K562 (cell line): ENCODE results near the gene UBXN4.
"Not testable (repeated sequence)": the region's sequence is repeated elsewhere in the genome, so short reads cannot be mapped to it uniquely, and the experiment has no call there.

Experiments used
- EP300 ChIP-seq: IDR thresholded peaks from 2 replicates; pipeline ENCODE4 v1.6.1; 2012; ENCODE audit warnings: low read length, improper control_type of control experiment
- HDAC1 ChIP-seq, 2 experiments: fragments of 450-650 bp; IDR thresholded peaks; 2 replicates each; pipeline ENCODE4 v1.6.1; 2016 to 2017; ENCODE audit warnings: inconsistent platforms in 1 of 2, mild to moderate bottlenecking in 1 of 2, moderate library complexity in 1 of 2
- POLR2G ChIP-seq: fragments of 200-400 bp; formaldehyde crosslinking; IDR thresholded peaks from 2 replicates; pipeline ENCODE4 v1.6.1; 2017; ENCODE audit warnings: low read depth, mild to moderate bottlenecking, antibody characterized with exemption, low read length, moderate library complexity
- RBM14 ChIP-seq: fragments of 200-400 bp; formaldehyde crosslinking; IDR thresholded peaks from 2 replicates; pipeline ENCODE4 v1.6.1; 2018; ENCODE audit warnings: low read depth, mild to moderate bottlenecking, low read length, moderate library complexity, borderline replicate concordance; ENCODE audit not compliant: insufficient read depth
- RFX7 ChIP-seq: fragments of 250-450 bp; sonication (Bioruptor Pico); IDR thresholded peaks from 2 replicates; pipeline ENCODE4 v1.5.1; 2021; ENCODE audit warnings: mild to moderate bottlenecking
- TAF1 ChIP-seq: IDR thresholded peaks from 2 replicates; pipeline ENCODE4 v1.6.1; 2011; ENCODE audit warnings: mild to moderate bottlenecking, low read length, moderate library complexity; ENCODE audit not compliant: insufficient read depth, control insufficient read depth, severe bottlenecking; ENCODE audit errors: extremely low read depth
- TCF7 ChIP-seq: sonication (generic); IDR thresholded peaks from 2 replicates; pipeline ENCODE4 v1.6.1; 2016; ENCODE audit warnings: antibody characterized with exemption, borderline replicate concordance
- ZBTB1 ChIP-seq: sonication (generic); formaldehyde crosslinking; IDR thresholded peaks from 2 replicates; pipeline ENCODE4 v1.8.1; 2023; ENCODE audit warnings: missing genetic modification reagents, low read depth, mild to moderate bottlenecking, borderline replicate concordance
- ZSCAN32 ChIP-seq: fragments of 450-650 bp; formaldehyde crosslinking; IDR thresholded peaks from 2 replicates; pipeline ENCODE4 v1.4.0; 2020; ENCODE audit warnings: mild to moderate bottlenecking, moderate library complexity
- TF ChIP-seq, protein P1 (sequence below), 3 experiments: IDR thresholded peaks in 2 of 3; conservative IDR thresholded peaks in 1 of 3; 2 replicates each; pipeline ENCODE4 v1.5.1; 2011 to 2012; ENCODE audit warnings: low read length in 3 of 3, mild to moderate bottlenecking in 3 of 3, control low read depth in 2 of 3, improper control_type of control experiment in 1 of 3, inconsistent platforms in 1 of 3, low read depth in 1 of 3, mixed read lengths in 1 of 3, moderate library complexity in 1 of 3; ENCODE audit not compliant: insufficient read depth in 2 of 3
- TF ChIP-seq, protein P2 (sequence below): fragments of 450-650 bp; formaldehyde crosslinking; IDR thresholded peaks from 2 replicates; pipeline ENCODE4 v1.4.0; 2020; ENCODE audit warnings: mild to moderate bottlenecking, mixed read lengths
- TF ChIP-seq, protein P3 (sequence below), 2 experiments: IDR thresholded peaks; 2 replicates each; pipeline ENCODE4 v1.6.1; 2011; ENCODE audit warnings: borderline replicate concordance in 1 of 2, control low read depth in 1 of 2, low read depth in 1 of 2, low read length in 1 of 2, mild to moderate bottlenecking in 1 of 2, mixed read lengths in 1 of 2, moderate library complexity in 1 of 2; ENCODE audit not compliant: insufficient read depth in 1 of 2, insufficient read length in 1 of 2, poor library complexity in 1 of 2, severe bottlenecking in 1 of 2; ENCODE audit errors: extremely low read depth in 1 of 2
- TF ChIP-seq, protein P4 (sequence below), 2 experiments: fragments of 450-650 bp in 1 of 2; sonication (generic) in 1 of 2; formaldehyde crosslinking in 1 of 2; IDR thresholded peaks; 2 replicates each; pipeline versions ENCODE4 v1.7.1 to v1.9.0; 2016 to 2022; ENCODE audit warnings: inconsistent platforms in 1 of 2, mild to moderate bottlenecking in 1 of 2, missing genetic modification reagents in 1 of 2

- TF ChIP-seq, protein P1, sequence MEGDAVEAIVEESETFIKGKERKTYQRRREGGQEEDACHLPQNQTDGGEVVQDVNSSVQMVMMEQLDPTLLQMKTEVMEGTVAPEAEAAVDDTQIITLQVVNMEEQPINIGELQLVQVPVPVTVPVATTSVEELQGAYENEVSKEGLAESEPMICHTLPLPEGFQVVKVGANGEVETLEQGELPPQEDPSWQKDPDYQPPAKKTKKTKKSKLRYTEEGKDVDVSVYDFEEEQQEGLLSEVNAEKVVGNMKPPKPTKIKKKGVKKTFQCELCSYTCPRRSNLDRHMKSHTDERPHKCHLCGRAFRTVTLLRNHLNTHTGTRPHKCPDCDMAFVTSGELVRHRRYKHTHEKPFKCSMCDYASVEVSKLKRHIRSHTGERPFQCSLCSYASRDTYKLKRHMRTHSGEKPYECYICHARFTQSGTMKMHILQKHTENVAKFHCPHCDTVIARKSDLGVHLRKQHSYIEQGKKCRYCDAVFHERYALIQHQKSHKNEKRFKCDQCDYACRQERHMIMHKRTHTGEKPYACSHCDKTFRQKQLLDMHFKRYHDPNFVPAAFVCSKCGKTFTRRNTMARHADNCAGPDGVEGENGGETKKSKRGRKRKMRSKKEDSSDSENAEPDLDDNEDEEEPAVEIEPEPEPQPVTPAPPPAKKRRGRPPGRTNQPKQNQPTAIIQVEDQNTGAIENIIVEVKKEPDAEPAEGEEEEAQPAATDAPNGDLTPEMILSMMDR (IDR thresholded peaks at IDR 0.05 in 2 of 3, conservative IDR thresholded peaks at IDR 0.05 in 1 of 3; ENCODE audit: insufficient read depth in 2 of 3, low read depth in 1 of 3, low read length in 3 of 3), result peak in 2 of 3 experiments; percentile 16 to 25; a peak in 2 of 6 replicates
- TF ChIP-seq RFX7 (CRISPR knock-in tag); POLR2G; HDAC1 (IDR thresholded peaks at IDR 0.05); TCF7; EP300; ZSCAN32 (CRISPR knock-in tag); ZBTB1 (CRISPR knock-in tag); TAF1; RBM14: not testable (repeated sequence)
- TF ChIP-seq, protein P2, sequence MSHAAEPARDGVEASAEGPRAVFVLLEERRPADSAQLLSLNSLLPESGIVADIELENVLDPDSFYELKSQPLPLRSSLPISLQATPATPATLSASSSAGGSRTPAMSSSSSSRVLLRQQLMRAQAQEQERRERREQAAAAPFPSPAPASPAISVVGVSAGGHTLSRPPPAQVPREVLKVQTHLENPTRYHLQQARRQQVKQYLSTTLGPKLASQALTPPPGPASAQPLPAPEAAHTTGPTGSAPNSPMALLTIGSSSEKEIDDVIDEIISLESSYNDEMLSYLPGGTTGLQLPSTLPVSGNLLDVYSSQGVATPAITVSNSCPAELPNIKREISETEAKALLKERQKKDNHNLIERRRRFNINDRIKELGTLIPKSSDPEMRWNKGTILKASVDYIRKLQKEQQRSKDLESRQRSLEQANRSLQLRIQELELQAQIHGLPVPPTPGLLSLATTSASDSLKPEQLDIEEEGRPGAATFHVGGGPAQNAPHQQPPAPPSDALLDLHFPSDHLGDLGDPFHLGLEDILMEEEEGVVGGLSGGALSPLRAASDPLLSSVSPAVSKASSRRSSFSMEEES (CRISPR knock-in tag), result not testable (repeated sequence)
- TF ChIP-seq, protein P3, sequence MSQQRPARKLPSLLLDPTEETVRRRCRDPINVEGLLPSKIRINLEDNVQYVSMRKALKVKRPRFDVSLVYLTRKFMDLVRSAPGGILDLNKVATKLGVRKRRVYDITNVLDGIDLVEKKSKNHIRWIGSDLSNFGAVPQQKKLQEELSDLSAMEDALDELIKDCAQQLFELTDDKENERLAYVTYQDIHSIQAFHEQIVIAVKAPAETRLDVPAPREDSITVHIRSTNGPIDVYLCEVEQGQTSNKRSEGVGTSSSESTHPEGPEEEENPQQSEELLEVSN (IDR thresholded peaks at IDR 0.05; ENCODE audit: borderline replicate concordance in 1 of 2, extremely low read depth in 1 of 2, insufficient read depth in 1 of 2, insufficient read length in 1 of 2, low read depth in 1 of 2, low read length in 1 of 2, poor library complexity in 1 of 2, severe bottlenecking in 1 of 2), result not testable (repeated sequence)
- TF ChIP-seq, protein P4, sequence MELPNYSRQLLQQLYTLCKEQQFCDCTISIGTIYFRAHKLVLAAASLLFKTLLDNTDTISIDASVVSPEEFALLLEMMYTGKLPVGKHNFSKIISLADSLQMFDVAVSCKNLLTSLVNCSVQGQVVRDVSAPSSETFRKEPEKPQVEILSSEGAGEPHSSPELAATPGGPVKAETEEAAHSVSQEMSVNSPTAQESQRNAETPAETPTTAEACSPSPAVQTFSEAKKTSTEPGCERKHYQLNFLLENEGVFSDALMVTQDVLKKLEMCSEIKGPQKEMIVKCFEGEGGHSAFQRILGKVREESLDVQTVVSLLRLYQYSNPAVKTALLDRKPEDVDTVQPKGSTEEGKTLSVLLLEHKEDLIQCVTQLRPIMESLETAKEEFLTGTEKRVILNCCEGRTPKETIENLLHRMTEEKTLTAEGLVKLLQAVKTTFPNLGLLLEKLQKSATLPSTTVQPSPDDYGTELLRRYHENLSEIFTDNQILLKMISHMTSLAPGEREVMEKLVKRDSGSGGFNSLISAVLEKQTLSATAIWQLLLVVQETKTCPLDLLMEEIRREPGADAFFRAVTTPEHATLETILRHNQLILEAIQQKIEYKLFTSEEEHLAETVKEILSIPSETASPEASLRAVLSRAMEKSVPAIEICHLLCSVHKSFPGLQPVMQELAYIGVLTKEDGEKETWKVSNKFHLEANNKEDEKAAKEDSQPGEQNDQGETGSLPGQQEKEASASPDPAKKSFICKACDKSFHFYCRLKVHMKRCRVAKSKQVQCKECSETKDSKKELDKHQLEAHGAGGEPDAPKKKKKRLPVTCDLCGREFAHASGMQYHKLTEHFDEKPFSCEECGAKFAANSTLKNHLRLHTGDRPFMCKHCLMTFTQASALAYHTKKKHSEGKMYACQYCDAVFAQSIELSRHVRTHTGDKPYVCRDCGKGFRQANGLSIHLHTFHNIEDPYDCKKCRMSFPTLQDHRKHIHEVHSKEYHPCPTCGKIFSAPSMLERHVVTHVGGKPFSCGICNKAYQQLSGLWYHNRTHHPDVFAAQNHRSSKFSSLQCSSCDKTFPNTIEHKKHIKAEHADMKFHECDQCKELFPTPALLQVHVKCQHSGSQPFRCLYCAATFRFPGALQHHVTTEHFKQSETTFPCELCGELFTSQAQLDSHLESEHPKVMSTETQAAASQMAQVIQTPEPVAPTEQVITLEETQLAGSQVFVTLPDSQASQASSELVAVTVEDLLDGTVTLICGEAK (IDR thresholded peaks at IDR 0.05), result not testable (repeated sequence)
- TF ChIP-seq, protein P4 (CRISPR knock-in tag; IDR thresholded peaks at IDR 0.05), result not testable (repeated sequence)
Observed at GRCh38 chr2:135795641-135796040, 54.0 kb downstream of the UBXN4 start.
